Hepatocyte (in vitro differentiated cells): ENCODE measurements around the gene LRRC4. TPM values are rescaled to one million over a fixed set of nuclear protein-coding genes. Genes with fewer than 3 reads are reported as not detected.
A peak's percentile ranks its signal among the peaks of the same experiment; 100 is the strongest.

Source experiments
- DNase-seq: peaks from one replicate; pipeline ENCODE4 v3.0.0-alpha.2; 2016; ENCODE audit warnings: low spot score
- H2AFZ ChIP-seq: fragments of 200-600 bp; sonication (generic); 2 replicates; pipeline ENCODE4 v1.6.0; 2016; ENCODE audit warnings: antibody characterized with exemption, mild to moderate bottlenecking
- H3K27ac ChIP-seq: fragments of 200-600 bp; sonication (generic); 2 replicates; pipeline ENCODE4 v1.5.1; 2016; ENCODE audit warnings: mild to moderate bottlenecking
- H3K27me3 ChIP-seq: fragments of 200-600 bp; sonication (generic); 2 replicates; pipeline ENCODE4 v1.6.1; 2016
- H3K36me3 ChIP-seq: fragments of 200-600 bp; sonication (generic); replicated peaks from 2 replicates; pipeline ENCODE4 v1.5.1; 2016; ENCODE audit warnings: low read depth; ENCODE audit not compliant: insufficient read depth
- H3K4me1 ChIP-seq: fragments of 200-600 bp; sonication (generic); 2 replicates; pipeline ENCODE4 v1.5.1; 2016; ENCODE audit warnings: mild to moderate bottlenecking, moderate library complexity; ENCODE audit not compliant: insufficient read depth
- H3K4me2 ChIP-seq: fragments of 200-600 bp; sonication (generic); 2 replicates; pipeline ENCODE4 v1.6.0; 2016
- H3K4me3 ChIP-seq: fragments of 200-600 bp; sonication (generic); 2 replicates; pipeline ENCODE4 v1.5.1; 2016; ENCODE audit warnings: mild to moderate bottlenecking
- H3K79me2 ChIP-seq: fragments of 200-600 bp; sonication (generic); 2 replicates; pipeline ENCODE4 v1.6.0; 2017; ENCODE audit warnings: mild to moderate bottlenecking
- H3K9me2 ChIP-seq: fragments of 200-600 bp; sonication (generic); replicated peaks from 2 replicates; pipeline ENCODE4 v1.6.0; 2017; ENCODE audit warnings: mild to moderate bottlenecking; ENCODE audit not compliant: insufficient read depth
- H3K9me3 ChIP-seq: fragments of 200-600 bp; sonication (generic); 2 replicates; pipeline ENCODE4 v1.5.1; 2016; ENCODE audit warnings: low read depth, mild to moderate bottlenecking
- H4K20me1 ChIP-seq: fragments of 200-600 bp; sonication (generic); 2 replicates; pipeline ENCODE4 v1.6.0; 2016; ENCODE audit warnings: mild to moderate bottlenecking; ENCODE audit not compliant: insufficient read depth, poor library complexity, severe bottlenecking
- EZH2 ChIP-seq: fragments of 200-600 bp; sonication (generic); IDR thresholded peaks from 2 replicates; pipeline ENCODE4 v1.6.1; 2016; ENCODE audit warnings: antibody characterized with exemption, mild to moderate bottlenecking, borderline replicate concordance
- EZH2phosphoT487 ChIP-seq: fragments of 200-600 bp; sonication (generic); IDR thresholded peaks from one replicate; pipeline ENCODE4 v1.6.1; 2018; ENCODE audit warnings: antibody characterized with exemption, mild to moderate bottlenecking, low read depth, moderate library complexity; ENCODE audit not compliant: unreplicated experiment, severe bottlenecking
- WGBS: methylation state at CpG from one replicate; pipeline ENCODE4 v1.1.6; 2016; ENCODE audit warnings: low lambda C conversion rate; ENCODE audit errors: missing lambda C conversion rate; 5-methylcytosine and 5-hydroxymethylcytosine counted together
- polyA plus RNA-seq: library from polyadenylated mRNA; unstranded; fragments of >200 nt; fragmentation: Nextera tagmentation; extraction: Ambion mirVana; gene quantifications from 2 replicates; pipeline ENCODE4 v1.2.1, GENCODE V29; 2016
- total RNA-seq: library from RNA; depleted of rRNA; stranded (reverse); fragments of >200 nt; gene quantifications from 2 replicates; pipeline ENCODE4 v1.2.3, GENCODE V29; 2014
- TF ChIP-seq, protein P1 (sequence below): fragments of 200-600 bp; sonication (generic); IDR thresholded peaks from 2 replicates; pipeline ENCODE4 v1.5.1; 2016; ENCODE audit warnings: antibody characterized with exemption, mild to moderate bottlenecking; ENCODE audit not compliant: poor library complexity

Gene LRRC4
- total and polyA plus RNA-seq, 2 experiments from 2014 or later = 3.9 to 15.1 TPM

DNA sequence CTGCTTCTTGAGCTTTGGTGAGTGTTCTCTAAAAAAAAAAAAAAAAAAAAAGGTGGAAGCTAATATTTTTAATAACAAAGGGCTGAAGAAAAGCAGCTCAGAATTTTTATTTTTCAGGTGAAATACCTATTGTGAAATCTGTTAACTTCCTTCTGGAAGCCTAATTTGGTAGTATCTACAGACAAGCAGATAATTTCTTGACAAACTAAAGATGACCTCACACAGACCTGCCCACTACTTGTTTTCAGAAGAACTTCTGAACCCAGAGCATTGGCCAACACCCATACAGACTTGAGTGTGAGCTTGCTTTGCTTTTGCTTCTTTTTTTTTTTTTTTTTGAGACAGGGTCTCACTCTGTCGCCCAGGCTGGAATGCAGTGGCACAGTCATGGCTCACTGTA lies 31.2 kb downstream of the LRRC4 start:
- DNase-seq = no peak
- Histone ChIP-seq H3K9me2 (no peaks in the 10 kb centered on the region), H3K36me3 (no peaks in the 10 kb centered on the region), H3K27me3 (no peaks in the 10 kb centered on the region), H3K4me1 (peaks cover 41% of the 10 kb centered on the region), H2AFZ (no peak overlapping the region), H3K4me3 (no peak overlapping the region), H3K9me3 (no peaks in the 10 kb centered on the region), H3K79me2 (peaks cover 11% of the 10 kb centered on the region), H4K20me1 (peaks cover 2% of the 10 kb centered on the region), H3K4me2 (no peak overlapping the region), H3K27ac (peak overlapping the region; percentile 66)
- TF ChIP-seq, protein P1, sequence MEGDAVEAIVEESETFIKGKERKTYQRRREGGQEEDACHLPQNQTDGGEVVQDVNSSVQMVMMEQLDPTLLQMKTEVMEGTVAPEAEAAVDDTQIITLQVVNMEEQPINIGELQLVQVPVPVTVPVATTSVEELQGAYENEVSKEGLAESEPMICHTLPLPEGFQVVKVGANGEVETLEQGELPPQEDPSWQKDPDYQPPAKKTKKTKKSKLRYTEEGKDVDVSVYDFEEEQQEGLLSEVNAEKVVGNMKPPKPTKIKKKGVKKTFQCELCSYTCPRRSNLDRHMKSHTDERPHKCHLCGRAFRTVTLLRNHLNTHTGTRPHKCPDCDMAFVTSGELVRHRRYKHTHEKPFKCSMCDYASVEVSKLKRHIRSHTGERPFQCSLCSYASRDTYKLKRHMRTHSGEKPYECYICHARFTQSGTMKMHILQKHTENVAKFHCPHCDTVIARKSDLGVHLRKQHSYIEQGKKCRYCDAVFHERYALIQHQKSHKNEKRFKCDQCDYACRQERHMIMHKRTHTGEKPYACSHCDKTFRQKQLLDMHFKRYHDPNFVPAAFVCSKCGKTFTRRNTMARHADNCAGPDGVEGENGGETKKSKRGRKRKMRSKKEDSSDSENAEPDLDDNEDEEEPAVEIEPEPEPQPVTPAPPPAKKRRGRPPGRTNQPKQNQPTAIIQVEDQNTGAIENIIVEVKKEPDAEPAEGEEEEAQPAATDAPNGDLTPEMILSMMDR = no peak
- TF ChIP-seq EZH2phosphoT487 = no peak
- no peak for TF ChIP-seq EZH2
- 92% methylated on average over 1 of the region's 1 CpG for WGBS

DNA sequence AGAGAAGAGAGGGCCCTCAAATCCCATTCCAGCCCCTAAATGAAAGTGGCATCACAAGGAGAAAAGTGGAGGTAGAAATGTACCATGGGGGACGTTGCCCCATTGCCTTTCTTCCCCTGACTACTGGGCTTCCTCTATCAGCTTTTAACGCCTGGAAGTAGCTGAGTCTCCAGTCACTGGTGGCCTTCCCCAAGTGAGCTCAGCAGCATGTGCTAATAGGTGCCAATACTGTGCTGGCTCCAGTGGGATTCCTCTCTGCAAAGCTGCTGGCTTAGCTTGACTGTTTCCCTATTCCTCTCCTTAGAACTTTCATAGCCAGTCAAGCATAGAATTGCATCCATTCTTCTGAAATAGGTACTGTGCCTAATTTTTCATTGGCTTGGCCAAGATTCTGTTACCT lies 32.6 kb downstream of the LRRC4 start:
- WGBS = 89% methylated on average over 2 of the region's 2 CpGs

DNA sequence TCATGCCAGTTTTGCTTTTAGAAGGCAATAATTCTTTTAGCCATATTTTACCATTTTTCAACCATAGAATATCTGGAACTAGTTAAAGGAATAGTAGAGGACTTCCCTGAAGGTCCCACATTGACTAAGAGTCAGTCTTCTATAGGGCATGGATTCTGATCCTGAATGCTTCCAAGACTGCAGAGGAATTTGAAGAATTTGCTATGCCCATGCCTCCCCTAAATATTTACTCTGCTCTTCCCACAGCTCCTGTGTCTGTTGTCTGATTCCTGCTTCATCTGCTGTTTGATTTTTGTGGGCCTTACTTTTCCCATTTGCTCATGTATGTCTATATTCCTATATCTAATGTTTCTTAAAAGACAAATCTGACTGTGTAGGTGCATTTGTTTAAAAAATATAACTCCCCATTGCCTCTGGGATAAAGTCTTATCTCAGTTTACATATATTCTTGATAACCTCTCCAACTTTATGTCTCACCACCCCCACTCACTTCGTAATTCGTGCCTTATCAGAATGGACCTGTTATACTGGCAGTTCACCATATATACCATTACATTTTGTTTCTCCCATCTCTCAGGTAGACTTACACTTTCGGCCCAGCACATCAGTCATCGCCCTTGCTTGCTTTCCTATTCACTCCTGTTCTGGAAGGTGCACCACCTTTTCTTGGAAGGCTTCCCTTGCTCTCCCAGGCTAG lies 33.9 kb downstream of the LRRC4 start:
- peaks cover 41% of the 10 kb centered on the region for H3K4me1 ChIP-seq
- no peak for TF ChIP-seq EZH2
- TF ChIP-seq, protein P1 = no peak
- TF ChIP-seq EZH2phosphoT487 = no peak
- H3K79me2 ChIP-seq = peaks cover 2% of the 10 kb centered on the region
- no peaks in the 10 kb centered on the region for H3K36me3 ChIP-seq
- H3K9me2 ChIP-seq = no peaks in the 10 kb centered on the region
- no peak overlapping the region for H3K4me3 ChIP-seq
- 62% methylated on average over 4 of the region's 4 CpGs for WGBS
- H3K27me3 ChIP-seq = no peaks in the 10 kb centered on the region
- H3K9me3 ChIP-seq = no peaks in the 10 kb centered on the region
- peaks cover 6% of the 10 kb centered on the region for H4K20me1 ChIP-seq
- H3K4me2 ChIP-seq = no peak overlapping the region
- DNase-seq = no peak
- H2AFZ ChIP-seq = no peak overlapping the region
- no peak overlapping the region for H3K27ac ChIP-seq

More for the DNA sequence above, 32.6 kb downstream of the LRRC4 start:
- no peak overlapping the region for H3K4me2 ChIP-seq
- no peaks in the 10 kb centered on the region for H3K27me3 ChIP-seq
- H3K36me3 ChIP-seq = no peaks in the 10 kb centered on the region
- peaks cover 6% of the 10 kb centered on the region for H4K20me1 ChIP-seq
- no peak for DNase-seq
- TF ChIP-seq EZH2 (no peak), EZH2phosphoT487 (no peak)
- TF ChIP-seq, protein P1 = no peak
- H3K9me3 ChIP-seq = no peaks in the 10 kb centered on the region
- no peak overlapping the region for H3K4me3 ChIP-seq
- no peak overlapping the region for H3K27ac ChIP-seq
- no peaks in the 10 kb centered on the region for H3K9me2 ChIP-seq
- no peak overlapping the region for H2AFZ ChIP-seq
- H3K4me1 ChIP-seq = peaks cover 41% of the 10 kb centered on the region
- H3K79me2 ChIP-seq = peaks cover 2% of the 10 kb centered on the region
